Esophagus muscularis mucosa (tissue), 3 donors: ENCODE measurements around the gene GFPT2.

Experiments used
- EP300 ChIP-seq: sonication (generic); formaldehyde crosslinking; IDR thresholded peaks from one replicate; pipeline ENCODE4 v1.6.1; 2017; ENCODE audit warnings: antibody characterized with exemption
- TF ChIP-seq, protein P1 (sequence below), 3 experiments: fragments of 200-600 bp in 2 of 3; fragments of 450-650 bp in 1 of 3; sonication (generic) in 2 of 3; IDR thresholded peaks; one replicate each; pipeline ENCODE4 v1.5.1; 2017 to 2019; ENCODE audit warnings: antibody characterized with exemption in 3 of 3, mild to moderate bottlenecking in 2 of 3, moderate library complexity in 1 of 3

DNA sequence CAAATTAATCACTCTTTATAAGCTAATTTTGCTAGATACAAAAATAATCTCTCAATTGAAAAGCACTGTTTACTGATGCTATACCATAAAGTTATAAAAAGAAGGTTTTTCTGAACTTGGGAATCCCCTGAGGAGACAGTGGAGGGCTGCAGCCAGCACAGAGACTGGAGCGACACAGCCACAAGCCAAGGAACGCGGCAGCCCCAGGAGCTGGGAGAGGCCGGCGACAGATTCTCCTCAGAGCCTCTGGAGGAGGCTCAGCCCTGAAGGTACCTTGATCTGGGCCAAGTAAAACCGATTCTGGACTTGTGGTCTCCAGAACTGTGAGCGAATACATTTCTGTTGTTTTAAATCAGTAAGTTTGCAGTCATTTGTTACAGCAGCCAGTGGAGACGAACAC, 3.7 kb downstream of the GFPT2 start:
- TF ChIP-seq, protein P1, sequence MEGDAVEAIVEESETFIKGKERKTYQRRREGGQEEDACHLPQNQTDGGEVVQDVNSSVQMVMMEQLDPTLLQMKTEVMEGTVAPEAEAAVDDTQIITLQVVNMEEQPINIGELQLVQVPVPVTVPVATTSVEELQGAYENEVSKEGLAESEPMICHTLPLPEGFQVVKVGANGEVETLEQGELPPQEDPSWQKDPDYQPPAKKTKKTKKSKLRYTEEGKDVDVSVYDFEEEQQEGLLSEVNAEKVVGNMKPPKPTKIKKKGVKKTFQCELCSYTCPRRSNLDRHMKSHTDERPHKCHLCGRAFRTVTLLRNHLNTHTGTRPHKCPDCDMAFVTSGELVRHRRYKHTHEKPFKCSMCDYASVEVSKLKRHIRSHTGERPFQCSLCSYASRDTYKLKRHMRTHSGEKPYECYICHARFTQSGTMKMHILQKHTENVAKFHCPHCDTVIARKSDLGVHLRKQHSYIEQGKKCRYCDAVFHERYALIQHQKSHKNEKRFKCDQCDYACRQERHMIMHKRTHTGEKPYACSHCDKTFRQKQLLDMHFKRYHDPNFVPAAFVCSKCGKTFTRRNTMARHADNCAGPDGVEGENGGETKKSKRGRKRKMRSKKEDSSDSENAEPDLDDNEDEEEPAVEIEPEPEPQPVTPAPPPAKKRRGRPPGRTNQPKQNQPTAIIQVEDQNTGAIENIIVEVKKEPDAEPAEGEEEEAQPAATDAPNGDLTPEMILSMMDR (IDR thresholded peaks at IDR 0.05): no peak
- no peak for TF ChIP-seq EP300
